Ovary (tissue), 10 donors: ENCODE results near the gene GPRASP3. TPM values are rescaled to one million over a fixed set of nuclear protein-coding genes. Genes with fewer than 3 reads are reported as not detected.
"Not testable (repeated sequence)": the region's sequence is repeated elsewhere in the genome, so short reads cannot be mapped to it uniquely, and the experiment has no call there.

Source experiments
- DNase-seq, 5 donors: peaks; one replicate each; pipeline ENCODE4 v3.0.0-alpha.2; 2019 to 2020
- H3K27ac ChIP-seq, 2 donors: fragments of 200-600 bp; one replicate each; pipeline versions ENCODE4 v1.5.1 to v1.8.0; 2019 to 2022
- H3K27me3 ChIP-seq: fragments of 200-600 bp; one replicate; pipeline ENCODE4 v1.8.0; 2022
- H3K36me3 ChIP-seq: fragments of 200-600 bp; sonication (generic); one replicate; pipeline ENCODE4 v1.5.1; 2019
- H3K4me1 ChIP-seq: one replicate; pipeline ENCODE4 v1.8.1; 2013; ENCODE audit warnings: mild to moderate bottlenecking, moderate library complexity; ENCODE audit not compliant: insufficient read depth
- H3K4me3 ChIP-seq: fragments of 200-600 bp; sonication (generic); one replicate; pipeline ENCODE4 v1.5.1; 2017
- H3K9me3 ChIP-seq, 2 donors: fragments of 200-600 bp in 1 of 2; sonication (generic) in 1 of 2; one replicate each; pipeline versions ENCODE4 v1.5.1 to v1.8.1; 2013 to 2019; ENCODE audit warnings: mild to moderate bottlenecking in 1 of 2, moderate library complexity in 1 of 2
- EP300 ChIP-seq: sonication (generic); formaldehyde crosslinking; IDR thresholded peaks from one replicate; pipeline ENCODE4 v1.6.1; 2017; ENCODE audit warnings: antibody characterized with exemption
- POLR2A ChIP-seq: fragments of 450-650 bp; IDR thresholded peaks from one replicate; pipeline ENCODE4 v1.6.1; 2017; ENCODE audit warnings: antibody characterized with exemption, mild to moderate bottlenecking, moderate library complexity
- WGBS, 3 donors: extraction: QIAGEN DNeasy Blood & Tissue Kit in 1 of 3; methylation state at CpG; one replicate each; pipeline versions ENCODE4 v1.1.5 to v1.1.7; 2013 to 2017; 5-methylcytosine and 5-hydroxymethylcytosine counted together
- intact Hi-C, 4 donors: fragments of 100-400 bp; cut with DNase I; formaldehyde crosslinking; loops; one replicate each; pipeline versions ENCODE4 v1.11.0 to v1.15.1; 2022 to 2023
- long read RNA-seq, 3 donors: library from polyadenylated mRNA in 2 of 3; unstranded in 2 of 3; transcript quantifications; one replicate each; pipeline ENCODE4 v2.0.0 and lab custom pipeline, GENCODE V29; 2021 to 2026
- polyA plus RNA-seq, 2 donors: library from polyadenylated mRNA; stranded (reverse); fragments of 200-250 nt in 1 of 2; fragments of 350-450 nt in 1 of 2; fragmentation: Illumina TruSeq in 1 of 2; extraction: RNeasy Lipid Tissue Mini Kit (QIAGEN cat#74804) in 1 of 2; gene quantifications; one replicate each; pipeline ENCODE4 v1.2.3, GENCODE V29; 2013 to 2014
- total RNA-seq, 7 donors: library from RNA; depleted of rRNA in 2 of 7; stranded (reverse); fragments of >200 nt in 2 of 7; fragmentation: NEBNext Ultra II Directional in 3 of 7; extraction: Animal tissue kit (Norgen Biotek cat#: 25700) in 3 of 7; gene quantifications; one replicate each; pipeline versions ENCODE4 v1.1.0 to v1.2.4, GENCODE V29; 2016 to 2023
- TF ChIP-seq, protein P1 (sequence below), 3 donors: fragments of 450-650 bp in 2 of 3; fragments of 200-600 bp in 1 of 3; IDR thresholded peaks; one replicate each; pipeline versions ENCODE4 v1.5.1 to v1.8.0; 2016 to 2022; ENCODE audit warnings: antibody characterized with exemption in 3 of 3, mild to moderate bottlenecking in 1 of 3
- donor health status: DM: no; HTN: no; CAD: no; lungs with moderate emphysema.
- donor health status: DM: no; HTN: no; CAD: no.
- donor health status: Bipolar disorder and iron deficiency.
- donor health status: DM: yes; HTN: yes; CAD: no.
- donor health status: DM: no; HTN: no; CAD: no.
- donor health status: DM: yes; HTN: yes; CAD: no.

GPRASP3 gene
- total RNA-seq (10 to 100 TPM in 4 of 7 donors, 1 to 10 TPM in 3; 3.2 to 15.4 (median 11.1) TPM), polyA plus RNA-seq (1 to 10 TPM; 4.0 to 7.2 TPM)
- long read RNA-seq, donor 1, full-length matches to known transcripts, result 3 of 10 reads
- long read RNA-seq, donor 1, partial matches to known transcripts, result 0 of 10 reads
- long read RNA-seq, donor 1, other reads (novel, unspliced or antisense), result 7 of 10 reads
- long read RNA-seq, donor 2, full-length matches to known transcripts, result 3 of 3 reads
- long read RNA-seq, donor 2, partial matches to known transcripts, result 0 of 3 reads
- long read RNA-seq, donor 2, other reads (novel, unspliced or antisense), result 0 of 3 reads
- long read RNA-seq, donor 3, full-length matches to known transcripts, result 4 of 8 reads
- long read RNA-seq, donor 3, partial matches to known transcripts, result 0 of 8 reads
- long read RNA-seq, donor 3, other reads (novel, unspliced or antisense), result 4 of 8 reads

DNA sequence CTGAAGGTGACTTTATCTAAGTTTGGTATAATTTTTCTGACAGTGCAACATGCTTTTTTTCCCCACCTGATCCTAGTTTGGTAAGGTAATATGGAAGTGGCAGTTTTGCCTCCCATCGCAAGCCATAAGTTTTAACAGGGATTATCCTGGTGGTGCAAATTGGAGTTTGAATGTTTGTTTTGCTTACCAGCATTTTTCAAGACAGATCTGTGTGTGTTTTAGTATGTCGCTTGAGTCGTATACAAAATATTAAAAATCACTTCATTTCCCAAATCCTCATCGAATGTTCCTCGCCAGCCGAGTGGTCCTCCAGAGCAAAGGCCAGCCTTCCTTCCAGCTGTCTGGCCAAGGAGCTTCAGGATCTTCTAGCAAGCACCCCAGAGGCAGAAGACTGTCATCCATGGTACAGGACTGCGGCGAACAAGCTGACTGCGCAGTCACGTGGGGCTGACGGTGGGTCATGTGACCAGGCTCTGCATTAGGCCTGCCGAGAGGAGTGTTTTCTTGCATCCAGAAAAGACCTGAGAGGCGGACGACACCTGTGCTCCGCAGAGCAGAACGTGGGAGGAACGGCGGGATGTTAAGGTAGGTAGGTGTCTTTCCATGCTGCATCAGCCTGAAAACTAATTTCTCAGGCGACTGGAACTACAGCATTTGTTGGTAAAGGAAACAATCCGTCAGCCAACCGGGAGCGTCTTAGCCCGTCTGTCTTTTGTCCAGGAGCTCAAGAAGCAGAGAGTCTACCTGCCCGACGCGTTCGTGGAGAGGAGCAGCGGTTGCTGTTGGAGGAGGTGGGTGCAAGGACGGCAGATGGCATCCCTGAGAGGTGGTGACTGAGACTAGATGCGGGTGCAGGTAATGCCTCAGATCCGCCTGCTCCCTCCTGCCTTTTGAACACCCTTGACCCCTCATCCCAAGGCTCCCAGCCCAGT lies at the start of gene GPRASP3:
TSS of gene GPRASP3 (plus strand) at position 507 of the 932 bp plus-strand sequence. CDS start 28,253 bp downstream, outside the sequence.
- Histone ChIP-seq H3K27me3 (no peaks in the 10 kb centered on the region), H3K4me3 (peak within 1 kb of the TSS; percentile 33), H3K9me3 (no peaks in the 10 kb centered on the region), H3K4me1 (no peaks in the 10 kb centered on the region), H3K36me3 (no peaks in the 10 kb centered on the region), H3K27ac (no peak within 1 kb of the TSS)
- TF ChIP-seq POLR2A (no peak), EP300 (no peak)
- TF ChIP-seq, protein P1, sequence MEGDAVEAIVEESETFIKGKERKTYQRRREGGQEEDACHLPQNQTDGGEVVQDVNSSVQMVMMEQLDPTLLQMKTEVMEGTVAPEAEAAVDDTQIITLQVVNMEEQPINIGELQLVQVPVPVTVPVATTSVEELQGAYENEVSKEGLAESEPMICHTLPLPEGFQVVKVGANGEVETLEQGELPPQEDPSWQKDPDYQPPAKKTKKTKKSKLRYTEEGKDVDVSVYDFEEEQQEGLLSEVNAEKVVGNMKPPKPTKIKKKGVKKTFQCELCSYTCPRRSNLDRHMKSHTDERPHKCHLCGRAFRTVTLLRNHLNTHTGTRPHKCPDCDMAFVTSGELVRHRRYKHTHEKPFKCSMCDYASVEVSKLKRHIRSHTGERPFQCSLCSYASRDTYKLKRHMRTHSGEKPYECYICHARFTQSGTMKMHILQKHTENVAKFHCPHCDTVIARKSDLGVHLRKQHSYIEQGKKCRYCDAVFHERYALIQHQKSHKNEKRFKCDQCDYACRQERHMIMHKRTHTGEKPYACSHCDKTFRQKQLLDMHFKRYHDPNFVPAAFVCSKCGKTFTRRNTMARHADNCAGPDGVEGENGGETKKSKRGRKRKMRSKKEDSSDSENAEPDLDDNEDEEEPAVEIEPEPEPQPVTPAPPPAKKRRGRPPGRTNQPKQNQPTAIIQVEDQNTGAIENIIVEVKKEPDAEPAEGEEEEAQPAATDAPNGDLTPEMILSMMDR (IDR thresholded peaks at IDR 0.05), result no peak
- 35 to 52% (median 50%) methylated on average over 31 of the region's 31 CpGs for WGBS, 3 donors
- peak; percentile 45 to 74 (median 66) for DNase-seq
- intact Hi-C loops, result no loop called here

DNA sequence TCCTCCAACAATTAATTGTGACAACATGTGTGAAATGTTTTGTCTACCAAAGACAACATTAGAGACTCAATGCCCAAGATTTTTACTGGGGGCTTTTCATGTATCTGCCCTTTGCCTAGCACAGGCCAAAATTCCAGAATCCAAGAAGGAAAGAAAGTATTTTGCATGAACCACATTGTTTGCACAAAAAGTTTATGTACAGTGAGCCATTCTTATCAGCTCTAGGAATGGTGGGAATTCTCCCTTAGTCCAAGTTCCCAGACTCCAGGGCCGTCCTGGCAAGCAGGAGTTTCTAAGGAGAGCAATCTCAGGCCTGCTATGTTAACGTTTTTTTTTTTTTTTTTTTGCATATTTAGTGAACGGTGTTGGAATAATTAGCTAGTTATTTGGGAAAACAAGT lies 47.7 kb upstream of the GPRASP3 start:
- H3K27me3 ChIP-seq, result no peaks in the 10 kb centered on the region
- no peak overlapping the region for H3K27ac ChIP-seq
- no peak for TF ChIP-seq EP300
- no peak for TF ChIP-seq POLR2A
- TF ChIP-seq, protein P1 (IDR thresholded peaks at IDR 0.05), result no peak
- no peaks in the 10 kb centered on the region for H3K9me3 ChIP-seq
- H3K36me3 ChIP-seq, result no peaks in the 10 kb centered on the region
- WGBS, 3 donors, result 10 to 11% (median 11%) methylated on average over 3 of the region's 3 CpGs
- no peak for DNase-seq
- intact Hi-C loops, result no loop called here
- H3K4me1 ChIP-seq, result no peaks in the 10 kb centered on the region
- no peak overlapping the region for H3K4me3 ChIP-seq

GRCh38 chrX:102677479-102677878 lies 43.1 kb upstream of the GPRASP3 start:
- 66 to 69% (median 66%) methylated on average over 1 of the region's 1 CpG for WGBS, 3 donors
- H3K36me3 ChIP-seq, H3K27ac ChIP-seq, H3K4me3 ChIP-seq, H3K27me3 ChIP-seq, H3K4me1 ChIP-seq, H3K9me3 ChIP-seq, intact Hi-C loops, DNase-seq: not testable (repeated sequence)

- no peak overlapping the region for H3K4me3 ChIP-seq
- no peaks in the 10 kb centered on the region for H3K36me3 ChIP-seq
Observed at GRCh38 chrX:102684772-102685520, 35.6 kb upstream of the GPRASP3 start.

More at GRCh38 chrX:102684772-102685520, 35.6 kb upstream of the GPRASP3 start:
- Histone ChIP-seq H3K9me3 (no peaks in the 10 kb centered on the region), H3K4me1 (no peaks in the 10 kb centered on the region), H3K27me3 (no peaks in the 10 kb centered on the region), H3K27ac (no peak overlapping the region)
- DNase-seq, result no peak
- TF ChIP-seq, protein P1 (IDR thresholded peaks at IDR 0.05), result no peak
- no peak for TF ChIP-seq POLR2A
- TF ChIP-seq EP300, result no peak
- intact Hi-C loops, result no loop called here
- 35 to 49% (median 42%) methylated on average over 2 of the region's 2 CpGs for WGBS, 3 donors
